ENCODE measurements around the gene HIP1R.

HIP1R gene

GRCh38 chr12:122909442-122910288 lies 74.4 kb downstream of the HIP1R start:
- H3K9me3 ChIP-seq (replicated peaks; ENCODE audit: insufficient read depth, low read length), result no peaks in the 10 kb centered on the region
- H3F3A ChIP-seq (ENCODE audit: insufficient read depth, low read length), result no peaks in the 10 kb centered on the region
- no peaks in the 10 kb centered on the region for H3K27me3 ChIP-seq (replicated peaks; ENCODE audit: insufficient read depth, low read length)
- no peak for DNase-seq
- no peak overlapping the region for H3K27ac ChIP-seq (ENCODE audit: low read length)
- H3K4me1 ChIP-seq (ENCODE audit: low read length), result no peaks in the 10 kb centered on the region
- no peak overlapping the region for H2AFZ ChIP-seq (ENCODE audit: low read length)
- no peak overlapping the region for H3K4me3 ChIP-seq (ENCODE audit: low read length)
- no peak overlapping the region for H3K4me2 ChIP-seq (ENCODE audit: low read depth, low read length)
- H3K9me2 ChIP-seq (replicated peaks; ENCODE audit: insufficient read depth, low read length), result no peaks in the 10 kb centered on the region
- TF ChIP-seq EZH2 (optimal IDR thresholded peaks at IDR 0.05; ENCODE audit: low read depth, low read length) (no peak), CTCF (IDR thresholded peaks at IDR 0.05; ENCODE audit: low read length) (no peak), EZH2phosphoT487 (IDR thresholded peaks at IDR 0.05; ENCODE audit: low read length) (no peak)
- no peaks in the 10 kb centered on the region for H4K20me1 ChIP-seq (ENCODE audit: insufficient read depth, low read length)
- no peaks in the 10 kb centered on the region for H3K79me2 ChIP-seq (ENCODE audit: low read length)
- no peaks in the 10 kb centered on the region for H3K36me3 ChIP-seq (replicated peaks; ENCODE audit: insufficient read depth, low read length)
- H3K9ac ChIP-seq (ENCODE audit: low read length), result no peak overlapping the region
